Measurements from ENCODE around the gene ZNF618.

Gene ZNF618

DNA sequence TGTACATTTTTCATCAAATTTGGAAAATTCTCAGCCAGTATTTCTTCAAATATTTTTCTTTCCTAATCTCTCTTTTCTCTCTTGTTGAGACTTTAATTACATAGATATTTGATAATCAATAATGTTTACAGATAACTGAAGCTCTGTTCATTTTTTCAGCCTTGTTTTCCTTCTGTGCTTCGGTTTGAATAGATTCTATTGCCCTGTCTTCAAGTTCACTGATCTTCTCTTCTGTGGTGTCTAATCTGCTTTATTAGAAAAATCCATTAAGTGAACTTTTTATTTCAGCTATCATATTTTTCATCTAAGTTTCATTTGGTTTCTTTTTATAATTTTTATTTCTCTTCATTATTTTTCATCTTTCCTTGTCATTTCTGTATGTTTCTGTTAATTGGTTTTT lies 147.9 kb downstream of the ZNF618 start:
- CTCF ChIA-PET, result interaction anchor here (0.8 to 2.2 kb wide), 10 partner anchors 9 to 342 kb away, joined by 3 to 9 read pairs (median 4); no protein-coding TSS in a partner anchor

DNA sequence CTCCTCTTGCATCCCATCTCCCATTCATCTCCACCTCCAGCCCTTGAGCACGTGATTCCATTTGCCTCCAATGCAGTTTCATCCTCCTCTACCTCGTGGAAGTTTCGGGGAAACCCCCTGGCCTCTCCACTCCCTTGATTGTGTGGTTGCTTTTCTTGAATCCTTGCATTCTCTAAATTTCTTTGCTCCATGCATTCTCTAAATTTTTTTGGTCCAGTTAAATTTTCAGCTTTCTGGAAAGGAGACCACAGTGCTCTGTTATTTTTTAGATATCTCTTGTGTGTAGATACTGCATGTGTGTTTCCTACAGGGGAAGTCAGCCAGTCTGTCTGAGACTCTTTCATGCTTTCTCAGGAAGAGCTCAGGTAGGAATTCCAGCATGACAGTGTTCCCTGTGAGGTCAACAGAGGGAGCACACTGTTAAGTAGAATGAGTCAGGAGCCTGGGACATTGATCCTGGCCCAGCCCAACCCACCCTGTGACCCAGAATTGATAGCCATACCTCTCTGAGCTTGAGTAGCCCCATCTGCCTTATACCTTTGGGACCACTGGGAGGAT lies 149.2 kb downstream of the ZNF618 start:
- no peak overlapping the region for H3K4me3 ChIP-seq (ENCODE audit: low read depth, low read length)
- TF ChIP-seq, protein P1, sequence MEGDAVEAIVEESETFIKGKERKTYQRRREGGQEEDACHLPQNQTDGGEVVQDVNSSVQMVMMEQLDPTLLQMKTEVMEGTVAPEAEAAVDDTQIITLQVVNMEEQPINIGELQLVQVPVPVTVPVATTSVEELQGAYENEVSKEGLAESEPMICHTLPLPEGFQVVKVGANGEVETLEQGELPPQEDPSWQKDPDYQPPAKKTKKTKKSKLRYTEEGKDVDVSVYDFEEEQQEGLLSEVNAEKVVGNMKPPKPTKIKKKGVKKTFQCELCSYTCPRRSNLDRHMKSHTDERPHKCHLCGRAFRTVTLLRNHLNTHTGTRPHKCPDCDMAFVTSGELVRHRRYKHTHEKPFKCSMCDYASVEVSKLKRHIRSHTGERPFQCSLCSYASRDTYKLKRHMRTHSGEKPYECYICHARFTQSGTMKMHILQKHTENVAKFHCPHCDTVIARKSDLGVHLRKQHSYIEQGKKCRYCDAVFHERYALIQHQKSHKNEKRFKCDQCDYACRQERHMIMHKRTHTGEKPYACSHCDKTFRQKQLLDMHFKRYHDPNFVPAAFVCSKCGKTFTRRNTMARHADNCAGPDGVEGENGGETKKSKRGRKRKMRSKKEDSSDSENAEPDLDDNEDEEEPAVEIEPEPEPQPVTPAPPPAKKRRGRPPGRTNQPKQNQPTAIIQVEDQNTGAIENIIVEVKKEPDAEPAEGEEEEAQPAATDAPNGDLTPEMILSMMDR (IDR thresholded peaks at IDR 0.05; ENCODE audit: insufficient read depth, low read length, missing control alignments), result no peak
- no peak for DNase-seq (ENCODE audit: low read depth, low spot score)
- CTCF ChIA-PET, result interaction anchor here (1.1 to 2.8 kb wide), 5 partner anchors 9 to 289 kb away, joined by 3 to 9 read pairs (median 6); no protein-coding TSS in a partner anchor
- POLR2A ChIA-PET, result no interaction called here

More for the DNA sequence above, 147.9 kb downstream of the ZNF618 start:
- TF ChIP-seq, protein P1 (IDR thresholded peaks at IDR 0.05; ENCODE audit: insufficient read depth, low read length, missing control alignments), result no peak
- H3K4me3 ChIP-seq (ENCODE audit: low read depth, low read length), result no peak overlapping the region
- POLR2A ChIA-PET, result no interaction called here
- DNase-seq (ENCODE audit: low read depth, low spot score), result no peak

DNA sequence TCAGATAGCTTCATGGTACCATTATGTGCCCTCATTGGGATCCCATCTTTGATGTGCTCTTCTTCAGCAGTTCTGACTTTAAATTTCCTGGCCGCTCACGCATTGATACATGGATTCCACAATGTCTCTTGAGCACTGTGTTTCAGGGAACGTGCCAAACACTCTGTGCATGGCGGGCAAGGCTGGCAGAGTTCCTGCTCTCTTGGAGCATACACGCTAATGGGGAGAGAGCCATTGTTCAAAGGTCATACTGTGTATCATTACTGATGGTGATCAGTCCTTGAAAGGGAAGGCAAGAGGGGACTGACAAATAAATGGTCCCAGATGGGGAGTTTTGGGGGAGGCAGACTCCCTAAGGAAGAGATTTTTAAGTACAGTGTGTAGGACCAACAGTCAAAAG lies 149.7 kb downstream of the ZNF618 start:
- POLR2A ChIA-PET, result no interaction called here
- H3K4me3 ChIP-seq (ENCODE audit: low read depth, low read length), result no peak overlapping the region
- TF ChIP-seq, protein P1 (IDR thresholded peaks at IDR 0.05; ENCODE audit: insufficient read depth, low read length, missing control alignments), result no peak
- CTCF ChIA-PET, result interaction anchor here (0.7 to 2.8 kb wide), 8 partner anchors 8 to 289 kb away, joined by 3 to 9 read pairs (median 4); no protein-coding TSS in a partner anchor
- no peak for DNase-seq (ENCODE audit: low read depth, low spot score)

DNA sequence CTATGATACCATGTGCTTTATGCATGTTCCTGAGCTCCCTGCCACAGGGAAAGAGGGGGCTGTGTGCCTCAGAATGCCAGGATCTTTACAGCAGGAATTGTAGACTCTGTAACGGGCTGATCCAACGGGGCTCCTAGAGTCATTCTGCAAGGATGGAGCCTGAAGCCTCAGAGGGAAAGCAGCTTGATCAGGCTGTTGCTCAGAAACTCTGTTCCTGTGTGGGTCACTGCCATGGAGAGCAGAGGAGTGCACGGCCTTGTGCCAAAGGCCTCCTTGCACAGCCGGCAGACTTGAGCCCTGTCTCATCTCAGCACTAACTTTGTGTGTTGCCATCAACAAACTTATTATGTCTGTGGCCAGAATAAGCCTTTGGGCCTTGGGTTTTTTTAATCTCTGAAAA lies 150.2 kb downstream of the ZNF618 start:
- POLR2A ChIA-PET, result no interaction called here
- no peak for DNase-seq (ENCODE audit: low read depth, low spot score)
- CTCF ChIA-PET, result interaction anchor here (0.7 to 2.8 kb wide), 6 partner anchors 8 to 290 kb away, joined by 3 to 9 read pairs (median 4); no protein-coding TSS in a partner anchor
- TF ChIP-seq, protein P1 (IDR thresholded peaks at IDR 0.05; ENCODE audit: insufficient read depth, low read length, missing control alignments), result no peak
- no peak overlapping the region for H3K4me3 ChIP-seq (ENCODE audit: low read depth, low read length)

DNA sequence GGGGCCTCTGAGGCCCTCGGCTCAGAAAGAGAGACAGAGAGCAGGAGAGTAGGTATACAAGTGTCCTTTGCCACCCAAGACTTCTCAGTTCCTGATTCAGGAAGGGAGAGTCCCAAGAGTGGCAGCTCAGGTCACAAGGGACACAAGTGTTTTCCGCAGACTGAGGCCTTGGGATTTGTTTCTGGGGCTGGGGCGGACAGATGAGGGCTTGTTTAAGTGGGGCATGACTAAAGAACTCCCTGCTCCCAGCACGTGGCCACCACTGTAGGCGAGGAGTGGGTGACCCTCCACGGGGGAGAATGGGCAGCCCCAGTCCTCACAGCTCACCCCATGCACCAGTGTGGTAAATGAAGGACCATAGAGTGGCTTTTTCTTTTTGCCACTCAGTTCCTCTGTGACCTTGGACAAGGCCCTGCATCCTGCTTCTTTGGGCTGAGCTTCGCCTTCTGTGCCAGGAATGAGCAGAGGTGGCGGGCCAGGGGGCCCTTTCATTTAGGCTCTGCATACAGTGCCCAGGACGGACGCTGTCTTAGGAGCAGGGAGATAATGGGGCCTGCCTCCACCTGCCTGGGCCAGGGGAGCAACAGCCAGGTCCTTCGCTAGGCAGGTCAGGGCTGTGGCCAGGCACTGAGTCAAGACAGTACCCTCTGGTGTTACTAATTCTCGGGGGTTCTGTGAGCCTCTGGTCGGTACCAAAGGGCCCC lies 151.2 kb downstream of the ZNF618 start:
- POLR2A ChIA-PET, result no interaction called here
- TF ChIP-seq, protein P1 (IDR thresholded peaks at IDR 0.05; ENCODE audit: insufficient read depth, low read length, missing control alignments), result no peak
- no peak overlapping the region for H3K4me3 ChIP-seq (ENCODE audit: low read depth, low read length)
- CTCF ChIA-PET, result interaction anchor here (1.4 to 2.8 kb wide), 2 partner anchors 9 to 291 kb away, joined by 3 to 9 read pairs; no protein-coding TSS in a partner anchor
- DNase-seq (ENCODE audit: low read depth, low spot score), result no peak

DNA sequence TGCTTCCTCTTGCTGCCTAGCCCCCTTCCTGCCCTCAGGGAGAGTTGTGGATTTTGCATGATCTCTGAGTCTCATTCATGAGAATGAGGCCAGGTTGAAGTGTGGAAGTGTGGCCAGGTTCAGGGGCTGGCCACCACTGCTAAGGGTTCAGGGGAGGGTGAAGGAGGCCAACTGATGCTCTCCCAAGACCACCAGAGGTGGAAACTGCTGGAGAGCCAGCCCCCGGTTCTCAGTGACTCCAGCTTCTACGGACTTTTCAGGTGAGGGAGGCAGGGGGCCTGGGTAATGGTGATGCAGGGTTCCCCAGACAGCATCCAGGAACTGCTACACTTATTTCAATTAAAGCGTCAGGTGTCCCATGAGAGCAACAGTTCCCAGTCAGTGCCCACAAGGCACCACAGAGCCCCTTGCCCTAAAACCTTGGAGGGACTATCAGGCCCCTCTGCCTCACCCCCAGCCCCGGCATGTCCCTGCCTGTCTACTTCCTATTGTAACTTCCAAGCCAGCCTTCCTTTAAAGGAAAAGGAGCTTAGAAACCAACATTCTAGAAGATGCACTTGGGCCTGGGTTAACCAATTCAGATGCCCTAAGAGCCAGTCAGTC lies 151.9 kb downstream of the ZNF618 start:
- ChIA-PET CTCF (no interaction called here), POLR2A (no interaction called here)
- DNase-seq (ENCODE audit: low read depth, low spot score), result no peak
- TF ChIP-seq, protein P1 (IDR thresholded peaks at IDR 0.05; ENCODE audit: insufficient read depth, low read length, missing control alignments), result no peak
- H3K4me3 ChIP-seq (ENCODE audit: low read depth, low read length), result no peak overlapping the region
